Middle frontal gyrus (tissue), 1 donor: ENCODE measurements around the gene SRCIN1.
"Not testable (repeated sequence)": the region's sequence is repeated elsewhere in the genome, so short reads cannot be mapped to it uniquely, and the experiment has no call there.

ENCODE experiments used
- DNase-seq: peaks from one replicate; pipeline ENCODE4 v3.0.0-alpha.2; 2015; ENCODE audit warnings: low spot score; ENCODE audit errors: extremely low spot score

The SRCIN1 gene

DNA sequence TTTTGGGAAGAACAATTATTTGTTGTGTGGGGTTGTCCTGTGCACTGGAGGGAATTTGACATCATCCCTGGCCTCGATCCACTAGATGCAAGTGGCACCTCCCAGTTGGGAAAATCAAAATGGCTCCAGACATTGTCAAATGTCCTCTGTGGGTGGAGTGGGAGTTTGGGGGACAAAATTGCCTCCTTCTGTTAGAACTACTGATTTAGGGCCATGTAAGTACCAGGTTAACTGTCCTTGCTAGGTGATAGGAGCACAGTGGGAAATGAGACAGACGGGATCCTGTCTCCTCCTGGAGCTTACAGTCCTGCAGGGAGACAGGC, 120.6 kb downstream of the SRCIN1 start:
- DNase-seq = no peak

DNA sequence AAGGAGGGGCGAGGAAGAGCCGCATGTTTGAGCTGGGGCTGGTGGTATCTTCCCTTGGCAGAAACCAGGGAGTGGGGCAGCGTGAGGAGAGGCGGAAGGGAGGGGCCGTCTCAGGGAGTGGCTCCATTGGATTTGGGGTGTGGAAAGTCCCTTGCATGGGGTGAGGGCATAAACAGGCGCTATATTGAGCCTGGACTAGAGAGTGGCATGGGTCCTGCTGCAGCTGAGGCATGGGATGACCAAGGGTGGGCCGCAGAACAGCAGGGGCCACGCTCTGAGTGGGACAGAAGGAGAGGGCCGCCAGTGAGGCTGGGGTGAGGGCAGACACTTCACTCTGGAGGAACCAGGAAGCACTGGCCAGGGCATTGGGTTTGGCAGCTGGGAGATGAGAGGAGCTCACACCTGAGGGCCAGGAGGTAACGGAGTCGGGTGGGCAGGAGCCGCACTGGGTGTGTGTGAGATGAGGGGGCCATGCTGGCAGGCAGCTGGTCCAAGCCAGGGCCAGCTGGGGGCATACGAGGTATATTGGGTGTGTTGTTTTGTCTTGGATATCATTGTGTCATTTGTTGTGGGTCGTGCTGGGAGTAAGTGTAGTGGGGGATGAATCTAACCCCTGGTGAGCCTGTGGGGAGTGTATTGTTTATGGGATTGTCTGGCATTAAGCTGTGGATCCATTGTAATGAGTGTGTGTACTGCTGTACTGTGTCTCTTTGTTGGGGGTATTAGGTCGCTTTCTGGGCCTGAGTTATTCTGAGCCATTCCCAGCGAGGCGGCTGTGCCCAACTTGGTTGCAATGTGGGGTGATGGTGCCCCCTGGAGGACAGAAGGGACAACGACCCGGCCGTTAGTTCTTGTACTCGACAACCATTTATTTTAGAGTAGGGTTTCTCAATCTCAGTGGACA, 121.3 kb downstream of the SRCIN1 start:
- peak; percentile 80 for DNase-seq

DNA sequence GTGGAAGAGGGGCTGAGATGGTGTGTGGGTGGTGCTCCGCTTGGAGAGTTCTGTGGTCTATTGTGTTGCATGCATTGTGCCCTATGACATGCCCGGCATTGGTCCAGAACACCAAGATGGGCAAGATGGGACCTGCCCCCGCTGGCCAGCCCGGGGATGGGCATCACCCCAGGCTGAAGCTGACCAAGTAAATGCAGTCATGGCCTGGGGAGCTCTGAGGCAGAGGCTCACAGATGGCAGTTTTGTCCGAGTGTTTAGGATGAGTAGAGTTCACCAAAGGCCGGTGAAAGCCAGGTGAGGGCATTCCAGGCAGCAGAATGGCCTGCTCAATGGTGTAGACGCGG, 123.1 kb downstream of the SRCIN1 start:
- DNase-seq = not testable (repeated sequence)

DNA sequence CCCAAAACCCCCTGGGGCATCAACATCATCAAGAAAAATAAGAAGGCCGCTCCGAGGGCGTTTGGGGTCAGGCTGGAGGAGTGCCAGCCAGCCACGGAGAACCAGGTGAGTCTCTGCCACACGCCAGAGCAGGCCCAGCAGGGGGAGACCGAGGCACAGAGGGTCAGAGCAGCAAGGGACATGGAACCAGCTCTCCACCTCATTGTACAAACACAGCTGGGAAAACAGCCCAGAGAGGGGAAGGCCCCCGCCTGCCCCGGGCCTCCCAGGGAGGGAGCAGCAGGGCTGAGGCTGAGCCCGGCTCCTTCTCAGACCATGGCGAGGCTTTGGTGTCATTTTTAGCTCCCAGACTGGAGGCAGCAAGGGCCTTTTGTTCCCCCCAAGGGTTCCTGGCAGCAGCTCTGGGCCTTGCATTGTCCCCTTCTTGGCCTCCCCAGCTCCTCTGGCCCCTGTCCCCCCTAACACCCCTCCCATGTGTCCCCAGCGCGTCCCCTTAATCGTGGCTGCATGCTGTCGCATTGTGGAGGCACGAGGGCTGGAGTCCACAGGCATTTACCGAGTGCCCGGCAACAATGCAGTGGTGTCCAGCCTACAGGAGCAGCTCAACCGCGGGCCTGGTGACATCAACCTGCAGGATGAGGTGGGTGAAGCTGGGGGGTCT, 123.6 kb downstream of the SRCIN1 start:
- not testable (repeated sequence) for DNase-seq
